Stimulated activated CD4-positive, alpha-beta T cell treated with anti-CD3 and anti-CD28 coated beads, Interleukin-1b, Interleukin-23, amount 100 ng/mL, for 4 hours (primary cell): ENCODE results near the gene PKNOX2.

ENCODE experiments used
- DNase-seq, 2 donors: peaks; one replicate each; pipeline ENCODE4 v3.0.0-alpha.2; 2020; ENCODE audit warnings: low read depth in 2 of 2

PKNOX2 gene

DNA sequence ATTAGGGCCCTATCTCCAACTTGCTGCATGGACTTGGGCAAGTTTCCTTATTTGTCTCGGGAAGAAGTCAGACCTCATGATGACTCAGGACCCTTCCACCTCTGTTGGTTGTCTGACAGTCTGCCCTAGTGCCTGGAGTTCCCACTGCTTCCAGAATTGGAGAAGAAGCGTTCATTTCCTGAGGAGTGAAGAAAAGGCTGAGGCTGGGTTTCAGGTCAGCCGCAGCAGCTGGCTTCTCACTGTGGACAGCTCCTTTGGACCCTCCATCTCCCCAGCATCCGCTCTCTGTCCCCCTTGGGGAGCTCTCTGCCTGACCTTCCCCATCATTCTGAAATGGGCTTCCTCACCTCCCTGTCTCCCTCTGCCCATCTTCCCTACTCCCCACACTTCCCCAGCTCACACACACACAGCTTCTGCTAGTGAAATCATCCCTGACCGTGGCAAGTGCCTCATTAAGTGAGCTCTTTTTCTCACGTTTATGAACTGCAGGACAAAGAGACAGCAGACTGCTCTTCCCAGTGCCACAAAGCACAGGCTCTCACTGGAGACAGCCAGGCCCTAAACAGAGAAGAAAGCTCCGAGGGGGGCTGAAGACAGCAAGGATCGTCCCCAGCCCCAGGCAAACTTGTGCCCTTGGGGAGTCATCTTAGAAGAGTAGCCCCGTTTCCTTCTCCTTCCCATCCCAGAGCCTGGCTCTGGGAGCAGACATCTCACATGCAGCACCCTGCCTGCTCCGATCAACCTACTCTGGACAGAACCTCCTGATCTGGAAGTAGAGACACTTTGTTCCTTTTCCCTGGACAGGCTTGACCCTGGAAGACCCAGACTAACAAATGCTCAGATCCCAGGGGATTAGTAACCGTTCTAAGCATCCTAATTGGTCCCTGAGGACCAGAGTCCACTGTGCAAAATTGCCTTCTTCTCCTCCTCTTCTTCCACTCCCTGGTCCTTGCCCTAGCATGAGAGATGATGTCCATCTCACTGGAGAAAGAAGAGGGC lies 173.6 kb downstream of the PKNOX2 start:
- no peak for DNase-seq

DNA sequence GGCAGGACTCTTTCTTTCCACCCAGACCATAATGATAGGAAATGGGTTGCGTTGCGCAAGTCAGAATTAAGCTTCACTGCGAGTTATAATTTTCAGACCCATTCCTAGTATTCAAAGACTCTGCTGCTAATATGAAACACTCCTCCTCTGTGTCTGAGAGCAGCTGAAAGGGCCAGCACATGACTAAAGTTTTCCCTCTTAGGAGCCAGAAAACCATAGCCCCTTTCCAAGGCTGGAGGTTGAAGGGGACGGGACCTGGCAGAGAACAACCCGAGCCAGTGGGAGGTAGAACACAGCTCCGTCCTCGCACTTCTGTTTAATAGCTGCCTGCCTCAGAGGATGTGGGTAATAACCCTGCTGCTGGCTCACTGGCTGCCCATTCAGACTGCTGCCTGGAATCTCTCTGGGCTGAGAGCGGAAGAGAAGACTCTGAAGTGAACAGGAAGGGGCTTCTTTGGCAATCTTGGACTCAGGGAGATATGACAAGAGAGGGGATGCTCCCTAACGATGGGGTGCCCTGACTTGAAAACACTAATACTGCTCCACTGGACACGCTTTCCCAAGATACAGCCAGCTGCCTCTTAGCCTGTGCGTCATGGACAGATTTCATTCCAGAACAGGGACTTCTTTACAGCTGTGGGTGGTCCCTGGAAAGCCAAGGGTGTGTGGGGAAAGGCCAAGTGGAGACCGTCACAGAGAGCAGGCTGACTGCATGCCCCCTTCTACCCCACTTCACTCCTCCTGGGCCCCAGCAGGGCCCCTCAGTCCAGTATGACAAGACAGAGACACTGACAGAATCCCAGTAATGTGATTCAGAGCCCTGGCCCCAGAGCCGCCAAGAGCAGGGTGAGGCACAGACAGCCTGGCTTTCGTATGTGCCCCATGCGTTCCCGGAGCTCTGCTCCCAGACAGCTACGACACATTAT lies 174.6 kb downstream of the PKNOX2 start:
- no peak for DNase-seq

DNA sequence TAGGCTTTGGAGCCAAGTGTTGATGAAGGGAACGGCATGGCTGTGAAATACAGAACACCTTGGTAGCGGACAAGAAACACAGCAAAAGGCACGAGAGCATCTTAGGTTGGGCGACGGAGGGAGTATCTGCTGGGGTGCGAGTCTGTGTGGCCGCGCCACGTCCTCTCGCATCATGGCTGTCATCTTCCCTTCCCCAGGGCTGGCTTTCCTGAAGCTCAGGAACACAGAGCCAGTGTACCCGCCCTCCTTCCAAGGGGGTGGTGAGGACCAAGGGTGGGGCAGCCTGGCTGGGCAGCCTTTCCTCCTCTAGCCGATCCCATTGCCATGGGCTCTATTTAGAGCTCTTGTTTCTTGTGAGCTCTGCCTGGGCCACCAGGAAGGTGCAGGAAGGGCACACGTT lies 177.1 kb downstream of the PKNOX2 start:
- no peak for DNase-seq

DNA sequence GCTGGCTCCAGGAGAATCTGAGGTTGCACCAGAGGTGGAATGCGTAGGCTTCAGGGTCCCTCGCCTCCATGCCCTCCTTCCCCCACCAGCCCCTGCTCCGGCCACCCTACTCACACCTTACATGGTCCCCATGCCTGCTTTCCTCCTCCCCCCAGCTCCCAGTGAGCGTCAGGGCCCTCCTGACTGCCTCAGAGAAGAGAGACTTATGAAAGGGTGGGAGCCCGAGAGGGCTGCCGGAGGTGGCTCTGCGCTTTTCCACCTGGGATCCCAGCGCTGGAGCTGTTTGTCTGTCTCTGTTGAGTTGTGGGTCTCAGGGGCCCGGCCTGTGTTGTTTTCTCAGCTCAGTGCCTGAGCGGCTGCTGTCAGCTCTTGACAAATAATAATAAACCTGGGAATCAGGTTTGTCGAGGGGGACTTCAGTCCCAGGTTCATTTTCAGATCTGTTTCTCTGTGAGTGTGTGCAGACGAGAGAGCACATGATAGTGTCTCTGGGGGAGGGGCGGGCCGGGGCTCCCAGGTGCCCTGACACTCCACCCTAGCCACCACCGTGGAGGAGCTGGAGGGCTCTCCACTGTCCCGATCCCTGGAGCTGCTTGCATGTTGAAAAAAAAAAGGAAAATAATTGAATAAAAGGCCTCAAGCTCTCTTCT lies 177.9 kb downstream of the PKNOX2 start:
- DNase-seq, result no peak

DNA sequence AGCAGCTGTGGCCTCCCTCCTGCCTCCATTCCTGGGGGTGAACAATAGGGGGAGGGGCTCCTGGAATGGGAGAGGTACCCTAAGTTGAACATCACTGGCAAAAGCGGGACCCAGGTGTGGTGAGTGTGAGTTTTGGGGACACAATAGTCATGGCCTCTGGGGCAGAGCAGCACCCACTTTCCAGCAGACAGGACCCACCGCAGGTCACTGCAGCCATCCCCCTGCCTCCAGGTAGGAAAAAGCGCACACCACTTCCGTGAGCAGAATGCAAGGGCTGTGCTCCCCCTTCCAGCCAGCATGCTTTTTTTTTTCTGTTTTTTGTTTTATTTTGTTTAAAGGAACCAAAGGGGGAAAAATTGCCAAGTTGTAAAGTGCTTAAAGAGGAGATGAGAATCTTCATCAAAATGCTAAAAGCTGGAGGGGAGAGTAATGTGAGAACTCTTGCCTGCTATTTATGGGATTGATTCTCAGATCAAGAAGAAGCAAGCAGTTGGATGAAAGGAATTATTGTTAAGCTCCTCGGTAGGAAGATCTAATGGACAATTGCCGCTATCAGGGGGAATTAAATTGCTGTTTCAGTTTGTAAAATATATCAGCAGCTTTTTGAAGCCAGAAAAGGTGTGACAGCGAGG lies 178.7 kb downstream of the PKNOX2 start:
- no peak for DNase-seq

DNA sequence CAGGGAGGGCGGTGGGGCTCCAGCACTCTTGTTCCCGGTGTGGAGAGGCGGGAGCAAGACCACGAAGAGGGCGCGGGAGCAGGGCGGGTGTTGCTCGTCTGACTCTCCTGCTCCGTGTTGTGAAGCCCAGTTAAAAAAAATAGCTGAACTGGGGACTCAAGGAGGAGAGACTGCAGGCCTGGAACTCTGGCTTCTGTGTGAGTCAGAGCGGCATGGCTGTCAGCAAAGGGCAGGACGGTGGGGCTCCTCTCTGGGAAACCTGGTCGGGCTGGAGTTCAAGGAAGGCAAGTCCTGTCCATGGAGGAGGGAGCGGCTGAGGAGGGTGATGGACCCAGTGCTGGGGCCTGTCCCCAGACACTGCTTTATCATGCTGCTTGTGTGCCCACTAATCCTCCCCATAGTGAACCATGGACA lies 179.2 kb downstream of the PKNOX2 start:
- no peak for DNase-seq

DNA sequence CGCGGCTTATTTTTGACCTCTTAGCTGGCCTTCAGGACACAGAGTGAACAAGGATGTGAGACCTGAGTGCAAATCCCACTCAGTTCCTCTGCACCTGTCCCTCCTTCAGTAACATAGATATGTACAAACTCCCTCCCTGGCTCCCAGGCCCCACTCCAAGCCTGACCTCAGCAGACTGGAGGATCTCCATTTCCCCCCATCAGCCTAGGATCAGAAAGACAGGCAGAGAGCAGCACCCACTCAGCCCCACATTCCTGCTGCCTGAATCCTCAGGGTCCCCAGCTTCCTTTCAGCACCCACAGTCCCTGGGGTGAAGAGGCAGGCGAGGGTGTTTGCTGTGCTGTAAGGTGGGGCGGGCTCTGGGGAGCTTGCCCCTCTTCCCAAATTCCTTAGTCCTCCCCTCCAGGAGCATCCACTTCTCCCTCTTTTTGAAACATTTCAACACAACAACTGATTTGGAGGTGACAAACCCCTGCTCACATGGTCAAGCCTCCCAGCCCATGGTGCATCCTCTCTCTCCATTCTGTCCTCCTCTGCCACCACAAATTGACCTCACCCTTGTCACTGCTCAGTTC lies 180.4 kb downstream of the PKNOX2 start:
- DNase-seq, result no peak

DNA sequence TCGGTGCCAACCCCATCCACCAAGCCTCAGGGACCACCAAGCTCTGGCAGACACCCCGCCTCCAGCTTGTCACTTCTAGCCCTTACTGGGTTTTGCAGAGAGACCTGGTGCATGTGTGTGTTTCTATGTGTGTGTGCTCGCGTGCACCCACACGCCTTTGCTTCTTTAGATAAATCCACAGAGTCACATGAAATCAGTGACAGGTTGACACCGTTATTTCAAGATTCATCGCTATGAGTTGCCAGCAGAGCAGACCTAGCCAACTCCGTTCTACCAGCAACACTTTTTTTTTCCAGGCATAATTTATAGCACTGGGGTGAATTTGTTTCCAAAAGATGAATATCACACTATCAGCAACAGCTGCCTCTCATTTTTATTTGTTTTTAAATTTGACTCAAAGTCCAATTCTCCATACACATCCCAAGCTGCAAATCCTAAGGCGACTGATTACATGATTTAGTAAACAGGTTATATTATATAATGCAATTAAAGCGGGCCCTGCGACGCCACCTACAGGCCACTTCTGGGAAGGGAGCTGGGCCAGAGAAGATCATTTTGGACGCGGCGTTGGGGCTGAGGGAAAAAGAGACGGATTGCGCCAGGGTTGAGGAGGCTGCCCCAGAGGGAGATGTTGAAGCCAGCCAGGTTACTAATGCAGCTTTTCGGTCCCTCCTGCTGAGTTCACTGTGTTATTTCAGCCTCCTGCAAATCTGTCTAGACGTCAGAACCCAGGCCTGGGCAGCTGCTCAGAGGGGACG lies 181.0 kb downstream of the PKNOX2 start:
- peak in 1 of 2 donors; percentile 34 for DNase-seq

DNA sequence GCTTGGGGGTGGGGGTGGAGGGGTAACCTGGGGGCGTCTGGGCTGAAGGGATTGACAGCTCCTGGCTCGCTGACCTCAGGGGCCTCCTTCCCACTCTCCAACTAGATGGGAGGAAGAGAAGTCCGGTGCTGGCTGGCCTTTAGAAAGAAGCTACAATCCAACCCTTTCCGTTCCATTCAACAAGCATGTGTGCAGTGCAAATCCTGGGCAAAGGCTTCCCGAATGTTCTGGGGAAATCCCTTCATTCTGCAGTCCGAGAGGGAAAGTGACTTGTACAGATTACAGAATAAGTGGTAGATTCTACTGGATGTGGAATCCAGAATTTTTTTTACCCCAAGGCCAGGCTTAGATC lies 181.6 kb downstream of the PKNOX2 start:
- DNase-seq, result no peak

DNA sequence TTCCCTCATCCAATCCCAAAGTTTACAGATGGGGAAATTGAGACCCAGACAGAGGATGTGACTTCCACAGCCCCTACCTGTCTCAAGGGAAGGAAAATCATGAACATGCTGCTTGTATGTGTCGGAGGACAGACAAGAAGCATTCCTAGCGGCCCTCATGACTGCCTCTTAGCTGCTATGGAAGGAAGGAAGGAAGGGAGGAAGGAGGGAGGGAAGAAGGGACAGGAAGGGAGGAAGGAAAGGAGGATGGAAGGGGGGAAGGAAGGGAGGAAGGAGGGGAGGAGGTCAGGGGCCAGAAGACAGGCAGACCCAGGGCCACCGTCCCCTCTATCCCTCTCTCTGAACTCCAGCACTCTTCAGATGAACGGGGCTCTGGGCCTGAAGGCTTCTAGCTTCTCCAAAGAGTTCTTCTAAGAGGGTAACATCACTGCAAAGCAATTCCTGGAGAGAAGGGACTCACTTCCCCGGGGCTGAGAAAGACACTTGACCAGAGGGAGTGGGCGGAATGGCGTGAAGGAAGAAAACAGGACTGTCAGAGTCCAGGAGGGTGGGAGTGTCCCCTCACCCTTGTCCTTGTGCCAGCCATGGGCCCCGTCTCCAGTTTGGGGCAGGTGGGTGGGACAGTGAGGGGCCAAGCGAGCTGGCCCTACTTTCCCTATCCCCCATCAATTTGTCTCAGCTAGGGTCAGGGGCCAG lies 182.2 kb downstream of the PKNOX2 start:
- no peak for DNase-seq

DNA sequence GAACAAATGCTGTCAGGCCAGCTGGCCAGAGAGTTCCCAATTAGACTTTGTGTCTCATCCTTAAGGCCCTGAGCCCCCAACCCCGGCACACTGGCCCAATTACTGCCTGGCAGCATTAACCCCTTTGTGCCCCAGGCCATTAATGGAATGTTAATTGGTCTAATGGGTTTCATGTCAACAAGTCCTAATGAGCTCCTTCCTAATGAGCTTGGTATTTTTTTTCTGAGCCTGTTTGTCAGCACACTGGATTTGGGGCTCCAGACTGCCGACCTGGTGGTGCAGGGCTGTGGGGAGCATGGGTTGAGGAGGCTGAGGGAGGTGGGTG lies 182.7 kb downstream of the PKNOX2 start:
- no peak for DNase-seq

DNA sequence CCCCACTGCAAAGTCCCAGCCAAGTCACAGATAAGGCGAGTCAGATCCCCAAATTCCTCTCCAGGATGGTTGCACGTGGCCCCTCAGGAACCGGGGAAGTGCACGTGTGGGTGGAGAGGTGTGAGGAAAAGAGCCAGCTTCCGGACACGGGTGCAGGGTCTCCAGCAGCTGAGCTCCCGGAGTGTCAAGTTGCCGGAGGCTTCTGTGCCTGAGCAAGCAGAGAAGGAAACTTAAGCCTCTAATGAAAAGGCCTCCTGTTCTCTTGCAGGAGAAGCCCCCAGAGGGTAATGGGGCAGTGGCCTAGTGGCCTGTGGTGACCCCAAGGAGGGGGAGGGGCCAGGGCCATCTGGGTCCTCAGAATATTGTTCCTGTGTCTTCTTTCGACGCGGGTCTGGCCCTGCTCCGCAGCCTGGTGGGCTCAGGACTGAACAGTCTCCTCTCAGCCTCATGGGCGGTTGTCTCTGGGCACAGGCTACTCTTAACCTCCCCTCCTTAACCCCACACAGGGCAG lies 183.6 kb downstream of the PKNOX2 start:
- no peak for DNase-seq

DNA sequence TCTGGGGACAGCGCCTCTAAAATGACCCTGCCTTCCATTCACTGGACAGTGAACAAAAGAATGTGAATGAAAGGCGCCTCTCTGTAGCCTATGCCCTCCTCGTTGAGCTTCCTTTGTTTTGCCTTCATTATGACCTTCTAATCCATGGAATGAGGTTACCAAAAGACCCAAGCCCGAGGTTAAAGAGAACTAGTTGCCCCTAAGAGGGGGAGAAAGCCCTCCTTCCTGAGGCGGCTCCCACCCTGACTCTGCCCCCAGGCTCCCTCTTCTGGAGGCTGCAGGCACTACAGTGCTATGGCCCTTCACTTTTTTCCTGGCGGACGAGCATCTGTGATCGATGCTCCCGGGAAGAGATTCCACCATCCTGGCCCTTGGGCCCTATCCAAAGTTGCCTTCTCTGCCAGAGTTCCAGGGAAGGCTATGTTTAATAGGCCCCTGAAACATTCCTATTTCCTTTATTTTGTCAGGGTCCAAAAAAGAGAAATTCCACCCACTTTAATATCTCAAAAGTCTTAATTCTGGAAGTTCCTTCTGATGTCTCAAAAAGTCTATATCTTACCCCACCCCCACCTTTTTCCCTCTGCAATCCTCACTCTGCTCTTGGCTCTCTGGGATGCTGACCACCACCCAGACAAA lies 184.2 kb downstream of the PKNOX2 start:
- peak; percentile 11 to 31 for DNase-seq

DNA sequence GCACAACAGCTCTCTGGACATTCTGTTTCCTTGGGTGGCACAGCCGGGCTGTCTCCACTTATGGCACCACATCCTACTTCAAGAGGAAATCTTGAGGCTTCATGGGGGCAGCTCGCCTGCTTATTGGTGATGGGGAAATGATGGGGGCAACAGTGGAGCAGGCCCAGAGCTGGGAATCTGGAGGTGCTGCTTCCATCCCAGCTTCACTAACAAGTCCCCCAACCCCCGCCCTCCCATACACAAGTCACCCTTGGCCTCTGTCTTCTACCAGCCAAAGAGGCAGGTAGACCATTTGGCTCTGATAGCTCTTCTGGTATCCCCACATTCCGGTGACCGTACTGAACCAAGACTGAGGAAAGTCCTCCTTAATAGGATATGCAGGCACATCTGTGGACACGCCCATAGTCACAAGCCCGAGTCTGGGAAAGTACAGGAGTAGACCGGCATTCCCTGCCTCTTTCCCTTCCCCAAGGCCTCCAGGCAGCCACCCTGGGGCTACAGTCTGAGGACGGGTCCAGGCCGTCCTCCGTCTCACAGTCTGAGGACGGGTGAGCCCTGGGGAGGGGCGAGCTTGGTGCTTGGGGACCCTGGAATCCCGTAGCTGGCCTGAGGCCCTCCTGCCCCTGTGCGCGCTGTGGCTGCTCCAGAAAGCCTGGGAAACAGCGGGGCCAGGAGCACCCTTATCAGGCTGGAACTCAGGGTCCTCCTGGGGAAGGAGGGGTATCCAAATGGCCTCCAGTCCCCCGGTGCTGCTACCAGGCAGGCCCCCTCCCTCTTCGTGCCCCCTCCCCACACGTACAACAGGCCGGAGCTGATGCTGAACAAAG lies 185.9 kb downstream of the PKNOX2 start:
- DNase-seq, result no peak

DNA sequence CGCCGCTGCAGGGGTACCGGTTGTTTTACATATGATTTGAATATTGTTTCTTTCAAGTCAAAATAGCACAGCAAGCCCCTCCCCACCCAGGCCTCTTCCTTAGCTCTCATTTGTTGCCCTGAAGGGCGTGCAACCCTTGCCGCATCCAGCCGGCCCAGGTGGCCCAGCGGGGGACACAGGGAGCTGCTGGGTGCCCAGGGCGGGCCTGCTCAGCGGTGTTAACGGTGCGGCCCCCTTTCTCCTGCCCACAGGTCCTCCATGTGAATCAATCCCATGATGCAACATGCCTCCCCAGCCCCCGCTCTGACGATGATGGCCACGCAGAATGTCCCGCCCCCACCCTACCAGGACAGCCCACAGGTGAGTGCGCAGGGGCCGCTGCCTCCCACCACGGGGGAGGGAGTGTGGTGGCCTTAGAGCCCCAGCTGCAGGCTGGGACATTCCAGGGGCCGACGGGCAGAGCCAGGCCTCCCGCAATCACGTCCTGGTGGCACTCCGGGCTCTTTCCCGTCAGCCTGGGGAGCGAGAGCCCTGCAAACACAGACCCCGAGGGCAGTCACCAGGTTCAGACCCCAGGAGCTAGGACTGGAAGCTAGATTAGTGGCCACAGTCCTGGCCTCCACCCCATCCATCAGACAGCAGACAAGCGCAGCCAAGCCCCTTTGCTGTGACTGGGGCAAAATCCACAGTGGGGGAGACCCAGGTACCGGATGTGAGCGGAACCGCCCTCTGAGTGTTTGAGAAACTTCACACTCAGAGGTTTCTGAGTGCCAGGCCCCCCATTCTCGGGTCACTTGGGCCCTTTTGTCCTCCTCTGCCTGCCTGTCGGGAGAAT lies 186.7 kb downstream of the PKNOX2 start:
- no peak for DNase-seq

DNA sequence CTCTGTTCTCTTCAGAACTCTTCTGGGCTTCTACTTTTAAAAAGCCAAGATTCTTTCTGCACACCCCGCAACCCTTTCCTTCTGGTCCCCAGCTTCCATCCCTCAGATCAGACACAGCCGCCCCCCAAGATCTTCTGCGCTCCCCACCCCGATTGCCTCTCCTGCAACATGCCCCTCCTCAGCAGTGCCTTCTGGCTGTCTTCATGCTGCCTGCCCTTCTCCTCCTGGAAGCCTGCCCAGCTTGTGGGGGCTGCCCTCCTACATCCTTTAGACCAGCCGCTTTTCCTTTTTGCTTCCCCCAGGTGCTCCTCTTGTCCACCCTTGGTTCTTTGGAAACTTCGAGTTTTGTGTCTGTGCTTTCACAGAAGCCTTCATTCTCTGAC lies 187.3 kb downstream of the PKNOX2 start:
- DNase-seq, result no peak

DNA sequence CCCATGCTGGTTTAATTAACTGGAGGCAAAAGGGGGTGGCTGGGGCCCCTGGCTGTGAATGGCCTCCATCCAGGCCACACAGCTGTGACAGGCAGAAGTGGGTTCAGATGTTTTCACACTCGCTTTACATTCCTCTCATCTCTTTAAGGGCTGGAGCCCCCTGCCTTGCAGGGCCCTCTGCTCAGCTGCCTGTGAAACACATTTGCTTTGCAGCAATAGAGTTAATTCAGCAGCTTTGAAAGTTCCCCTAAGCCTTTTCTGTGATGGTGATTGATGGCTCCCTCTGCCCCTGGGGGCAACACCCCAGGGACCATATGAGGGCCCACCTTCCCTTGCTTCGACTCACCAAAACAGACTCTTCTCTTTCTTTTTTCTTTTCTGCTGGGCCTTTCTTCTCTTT lies 192.2 kb downstream of the PKNOX2 start:
- no peak for DNase-seq

DNA sequence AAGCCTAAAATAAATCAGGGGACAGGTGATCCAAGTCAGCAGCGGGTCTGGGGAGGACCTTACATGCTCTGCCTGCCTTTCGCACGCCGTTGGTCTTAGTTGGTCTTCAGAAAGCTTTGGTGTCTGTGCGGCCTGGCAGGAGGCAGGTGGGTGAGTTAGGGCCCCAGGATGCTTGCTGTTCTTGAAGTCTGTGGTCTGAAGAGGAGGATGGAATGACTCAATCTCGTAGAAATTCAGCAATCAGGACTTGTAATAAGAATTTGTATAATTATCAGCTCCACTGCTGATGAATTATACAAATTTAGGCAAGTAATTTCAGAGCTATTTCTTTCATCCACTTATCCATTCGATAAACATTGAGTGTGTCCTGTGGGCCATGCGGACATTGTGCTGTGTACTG lies 193.0 kb downstream of the PKNOX2 start:
- no peak for DNase-seq
